A673 (cell line): ENCODE data around the gene CASKIN2. TPM values are rescaled to one million over a fixed set of nuclear protein-coding genes. Genes with fewer than 3 reads are reported as not detected.

Experiments used
- BruUV-seq: library from RNA; stranded (reverse); fragments of 400-500 nt; replicated peaks from 2 replicates; lab custom pipeline; 2021; lab: Mats Ljungman, UMichigan
- CTCF ChIA-PET: fragments of 300-600 bp; sonication (Branson Sonifier 250); formaldehyde crosslinking; loops from one replicate; lab custom pipeline; 2022; ENCODE audit warnings: antibody characterized with exemption; lab: Charles Lee
- POLR2A ChIA-PET: fragments of 300-600 bp; sonication (Branson Sonifier 250); formaldehyde crosslinking; loops from one replicate; lab custom pipeline; 2022; ENCODE audit warnings: antibody characterized with exemption; ENCODE audit not compliant: low non-redundant PET; lab: Charles Lee
- DNase-seq: peaks from one replicate; pipeline ENCODE4 v3.0.0-alpha.2; 2015; ENCODE audit warnings: low spot score
- H3K27ac ChIP-seq: fragments of 200-600 bp; sonication (generic); 2 replicates; pipeline ENCODE4 v1.5.1; 2016; ENCODE audit warnings: mixed run types, low read depth, mild to moderate bottlenecking, mixed read lengths, antibody characterized with exemption, low read length; ENCODE audit not compliant: poor library complexity, severe bottlenecking
- H3K27me3 ChIP-seq: fragments of 200-600 bp; sonication (generic); replicated peaks from 2 replicates; pipeline ENCODE4 v1.6.1; 2017; ENCODE audit warnings: mixed run types, low read depth, mild to moderate bottlenecking, mixed read lengths, antibody characterized with exemption, low read length; ENCODE audit not compliant: insufficient read depth, poor library complexity
- H3K36me3 ChIP-seq: fragments of 200-600 bp; sonication (generic); 2 replicates; pipeline ENCODE4 v1.6.1; 2016; ENCODE audit warnings: mixed run types, mild to moderate bottlenecking, mixed read lengths, antibody characterized with exemption, low read length; ENCODE audit not compliant: insufficient read depth, poor library complexity, severe bottlenecking
- H3K4me1 ChIP-seq: fragments of 200-600 bp; sonication (generic); 2 replicates; pipeline ENCODE4 v1.6.1; 2017; ENCODE audit warnings: mixed run types, mild to moderate bottlenecking, mixed read lengths, antibody characterized with exemption, low read length; ENCODE audit not compliant: insufficient read depth, poor library complexity, severe bottlenecking
- H3K4me3 ChIP-seq: fragments of 200-600 bp; sonication (generic); 2 replicates; pipeline ENCODE4 v1.5.1; 2016; ENCODE audit warnings: low read depth, mixed run types, mild to moderate bottlenecking, mixed read lengths, low read length; ENCODE audit not compliant: poor library complexity, severe bottlenecking
- H3K9me3 ChIP-seq: fragments of 200-600 bp; sonication (generic); 2 replicates; pipeline ENCODE4 v1.6.1; 2016; ENCODE audit warnings: mixed run types, low read depth, mild to moderate bottlenecking, mixed read lengths, antibody characterized with exemption, low read length; ENCODE audit not compliant: poor library complexity, severe bottlenecking
- EZH2 ChIP-seq: fragments of 200-600 bp; sonication (generic); IDR thresholded peaks from 2 replicates; pipeline ENCODE4 v1.6.1; 2017; ENCODE audit warnings: borderline replicate concordance, low read depth, mild to moderate bottlenecking, mixed read lengths, antibody characterized with exemption, low read length; ENCODE audit not compliant: poor library complexity, severe bottlenecking
- intact Hi-C: fragments of 100-400 bp; cut with micrococcal nuclease; formaldehyde crosslinking; loops from one replicate; pipeline ENCODE4 v1.10.0; 2022; ENCODE audit not compliant: unreplicated experiment
- total RNA-seq: library from RNA; stranded (reverse); gene quantifications from 2 replicates; pipeline ENCODE4 v1.2.3, GENCODE V29; 2021
- TF ChIP-seq, protein P1 (sequence below): fragments of 300-800, 200-600 bp; sonication (generic); conservative IDR thresholded peaks from 2 replicates; pipeline ENCODE4 v1.5.1; 2017; ENCODE audit warnings: low read depth, mild to moderate bottlenecking, antibody characterized with exemption, low read length, moderate library complexity, mixed read lengths

The CASKIN2 gene
- total RNA-seq, 1 experiment from 2014 or later, result 32.6 TPM

GRCh38 chr17:75524970-75525805, 9.9 kb upstream of the CASKIN2 start, which contains the start of gene LLGL2:
Gene LLGL2, plus strand, starts transcription at chr17:75525697. Its CDS starts 17,730 bp downstream, at chr17:75543427.
- intact Hi-C loops, result no loop called here
- CTCF ChIA-PET, result interaction anchor here (0.6 to 1.2 kb wide), 8 partner anchors 9 to 598 kb away, joined by 3 to 12 read pairs (median 6); partner anchors contain the start of gene TSEN54
- POLR2A ChIA-PET, result interaction anchor here (0.6 to 0.7 kb wide), 3 partner anchors 69 to 455 kb away, joined by 4 to 15 read pairs (median 5); partner anchors contain the start of gene TMEM94

GRCh38 chr17:75524269-75524969, 9.1 kb upstream of the CASKIN2 start:
- Histone ChIP-seq H3K4me1 (peaks cover 12% of the 10 kb centered on the region), H3K27ac (no peak overlapping the region), H3K4me3 (peak overlapping the region; percentile 83), H3K27me3 (no peaks in the 10 kb centered on the region), H3K36me3 (peaks cover 11% of the 10 kb centered on the region), H3K9me3 (no peaks in the 10 kb centered on the region)
- BruUV-seq, result no TSS peak
- POLR2A ChIA-PET, result interaction anchor here (0.6 to 0.7 kb wide), 2 partner anchors 68 to 455 kb away, joined by 4 to 15 read pairs; partner anchors contain the start of gene TMEM94
- TF ChIP-seq, protein P1, sequence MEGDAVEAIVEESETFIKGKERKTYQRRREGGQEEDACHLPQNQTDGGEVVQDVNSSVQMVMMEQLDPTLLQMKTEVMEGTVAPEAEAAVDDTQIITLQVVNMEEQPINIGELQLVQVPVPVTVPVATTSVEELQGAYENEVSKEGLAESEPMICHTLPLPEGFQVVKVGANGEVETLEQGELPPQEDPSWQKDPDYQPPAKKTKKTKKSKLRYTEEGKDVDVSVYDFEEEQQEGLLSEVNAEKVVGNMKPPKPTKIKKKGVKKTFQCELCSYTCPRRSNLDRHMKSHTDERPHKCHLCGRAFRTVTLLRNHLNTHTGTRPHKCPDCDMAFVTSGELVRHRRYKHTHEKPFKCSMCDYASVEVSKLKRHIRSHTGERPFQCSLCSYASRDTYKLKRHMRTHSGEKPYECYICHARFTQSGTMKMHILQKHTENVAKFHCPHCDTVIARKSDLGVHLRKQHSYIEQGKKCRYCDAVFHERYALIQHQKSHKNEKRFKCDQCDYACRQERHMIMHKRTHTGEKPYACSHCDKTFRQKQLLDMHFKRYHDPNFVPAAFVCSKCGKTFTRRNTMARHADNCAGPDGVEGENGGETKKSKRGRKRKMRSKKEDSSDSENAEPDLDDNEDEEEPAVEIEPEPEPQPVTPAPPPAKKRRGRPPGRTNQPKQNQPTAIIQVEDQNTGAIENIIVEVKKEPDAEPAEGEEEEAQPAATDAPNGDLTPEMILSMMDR, result no peak
- CTCF ChIA-PET, result interaction anchor here (0.6 to 1.2 kb wide), 4 partner anchors 8 to 597 kb away, joined by 3 to 12 read pairs (median 6); partner anchors contain the start of gene TSEN54
- DNase-seq, result no peak
- intact Hi-C loops, result no loop called here

More at GRCh38 chr17:75524970-75525805, 9.9 kb upstream of the CASKIN2 start, which contains the start of gene LLGL2:
- Histone ChIP-seq H3K9me3 (no peaks in the 10 kb centered on the region), H3K4me3 (peak within 1 kb of the TSS; percentile 83), H3K27ac (peak within 1 kb of the TSS; percentile 74), H3K4me1 (peaks cover 12% of the 10 kb centered on the region), H3K36me3 (peaks cover 9% of the 10 kb centered on the region), H3K27me3 (no peaks in the 10 kb centered on the region)
- DNase-seq, result peak; percentile 92
- TF ChIP-seq EZH2, result no peak
- TF ChIP-seq, protein P1, result peak; percentile 43; the same call in 1 of the 2 replicates
- no TSS peak for BruUV-seq

DNA sequence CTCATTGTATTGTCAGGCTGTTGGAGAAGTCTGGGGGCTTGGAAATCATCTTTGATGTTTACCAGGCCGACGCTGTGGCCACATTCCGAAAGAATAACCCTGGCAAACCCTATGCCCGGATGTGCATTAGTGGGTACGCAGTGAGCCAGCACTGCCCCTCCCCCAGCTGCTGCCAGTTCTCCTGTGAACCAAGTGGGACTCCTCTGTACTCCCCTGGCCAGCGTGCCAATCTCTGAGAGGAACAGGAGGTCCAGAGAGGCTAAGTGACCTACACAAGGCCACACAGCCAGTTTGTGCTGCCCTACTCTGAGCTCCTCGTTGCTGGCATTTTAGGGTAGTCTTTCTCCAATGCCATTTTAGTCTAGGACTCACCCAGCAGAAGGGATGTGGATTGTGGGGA, 8.3 kb upstream of the CASKIN2 start:
- H3K27ac ChIP-seq, result no peak overlapping the region
- H3K4me1 ChIP-seq, result peaks cover 12% of the 10 kb centered on the region
- no peak overlapping the region for H3K4me3 ChIP-seq
- H3K27me3 ChIP-seq, result no peaks in the 10 kb centered on the region
- ChIA-PET POLR2A (no interaction called here), CTCF (no interaction called here)
- BruUV-seq, result no TSS peak
- no peak for DNase-seq
- H3K36me3 ChIP-seq, result peaks cover 11% of the 10 kb centered on the region
- intact Hi-C loops, result no loop called here
- no peak for TF ChIP-seq EZH2
- TF ChIP-seq, protein P1, result no peak
- H3K9me3 ChIP-seq, result no peaks in the 10 kb centered on the region
